Measurements from ENCODE around the gene CDC42BPB.

The CDC42BPB gene

GRCh38 chr14:102923201-102923924 is 134.0 kb downstream of the CDC42BPB start:
- DNase-seq = no peak

- DNase-seq = no peak
Measured at GRCh38 chr14:102922490-102923200, 134.7 kb downstream of the CDC42BPB start, which contains the start of gene AMN. Gene AMN (plus strand): TSS chr14:102922663. CDS start chr14:102922689, 26 bp downstream.

GRCh38 chr14:102920998-102921304 is 136.4 kb downstream of the CDC42BPB start:
- no peak for DNase-seq

GRCh38 chr14:102920273-102920997 is 136.9 kb downstream of the CDC42BPB start:
- no peak for DNase-seq

- no peak for DNase-seq
Measured at GRCh38 chr14:102918438-102918837, 138.9 kb downstream of the CDC42BPB start.

- DNase-seq = peak; percentile 43
Measured at GRCh38 chr14:102917469-102918211, 139.7 kb downstream of the CDC42BPB start.

- DNase-seq = no peak
Measured at GRCh38 chr14:102917056-102917385, 140.3 kb downstream of the CDC42BPB start.

- DNase-seq = no peak
Measured at GRCh38 chr14:102916347-102917055, 140.8 kb downstream of the CDC42BPB start.

GRCh38 chr14:102915292-102916110 is 141.8 kb downstream of the CDC42BPB start:
- no peak for DNase-seq

GRCh38 chr14:102914474-102915291 is 142.7 kb downstream of the CDC42BPB start:
- DNase-seq = no peak

GRCh38 chr14:102913341-102914211 is 143.8 kb downstream of the CDC42BPB start:
- no peak for DNase-seq

GRCh38 chr14:102911991-102912761 is 145.2 kb downstream of the CDC42BPB start:
- no peak for DNase-seq

GRCh38 chr14:102911541-102911951 is 145.8 kb downstream of the CDC42BPB start:
- no peak for DNase-seq

GRCh38 chr14:102910442-102910841 is 146.9 kb downstream of the CDC42BPB start:
- no peak for DNase-seq

GRCh38 chr14:102909911-102910310 is 147.4 kb downstream of the CDC42BPB start:
- DNase-seq = no peak

- no peak for DNase-seq
Measured at GRCh38 chr14:102909462-102909861, 147.9 kb downstream of the CDC42BPB start.

- DNase-seq = no peak
Measured at GRCh38 chr14:102908766-102909455, 148.4 kb downstream of the CDC42BPB start.
